PC-3 (cell line): ENCODE measurements around the gene TAF1A.

Experiments
- CTCF ChIP-seq: fragments of 300-600 bp; sonication (generic); conservative IDR thresholded peaks from 2 replicates; pipeline ENCODE4 v1.5.1; 2017; ENCODE audit warnings: antibody characterized with exemption, low read depth, mild to moderate bottlenecking, low read length
- EZH2 ChIP-seq: fragments of 300-600 bp; sonication (generic); IDR thresholded peaks from one replicate; pipeline ENCODE4 v1.6.1; 2017; ENCODE audit warnings: antibody characterized with exemption, mild to moderate bottlenecking, low read length; ENCODE audit not compliant: unreplicated experiment

- TF ChIP-seq CTCF (no peak), EZH2 (no peak)
Observed at GRCh38 chr1:222623458-222623857, 33.7 kb upstream of the TAF1A start.
